GM19372 (cell line): Measurements from ENCODE around the gene PARVB.
"Not testable (repeated sequence)": the region's sequence is repeated elsewhere in the genome, so short reads cannot be mapped to it uniquely, and the experiment has no call there.

Experiments
- ATAC-seq: cut with Tn5 transposase; IDR thresholded peaks from one replicate; pipeline ENCODE4 v1.9.1; 2021; ENCODE audit warnings: mild to moderate bottlenecking, low read depth, moderate library complexity; ENCODE audit not compliant: unreplicated experiment

The PARVB gene

GRCh38 chr22:44047891-44048301, 23.8 kb downstream of the PARVB start:
- ATAC-seq = no peak

- no peak for ATAC-seq
Observed at GRCh38 chr22:44049486-44050231, 25.6 kb downstream of the PARVB start.

- ATAC-seq = no peak
Observed at GRCh38 chr22:44050766-44051355, 26.8 kb downstream of the PARVB start.

- no peak for ATAC-seq
Observed at GRCh38 chr22:44051358-44051757, 27.3 kb downstream of the PARVB start.

GRCh38 chr22:44051961-44052360, 27.9 kb downstream of the PARVB start:
- ATAC-seq = no peak

- ATAC-seq = no peak
Observed at GRCh38 chr22:44055805-44056204, 31.7 kb downstream of the PARVB start.

- not testable (repeated sequence) for ATAC-seq
Observed at GRCh38 chr22:44056649-44057048, 32.5 kb downstream of the PARVB start.

- ATAC-seq = no peak
Observed at GRCh38 chr22:44057401-44057987, 33.4 kb downstream of the PARVB start.

- ATAC-seq = no peak
Observed at GRCh38 chr22:44063462-44064371, 39.6 kb downstream of the PARVB start.

- ATAC-seq = no peak
Observed at GRCh38 chr22:44067033-44067432, 42.9 kb downstream of the PARVB start.

- no peak for ATAC-seq
Observed at GRCh38 chr22:44067901-44068300, 43.8 kb downstream of the PARVB start.

- ATAC-seq = no peak
Observed at GRCh38 chr22:44068422-44069191, 44.5 kb downstream of the PARVB start.

- no peak for ATAC-seq
Observed at GRCh38 chr22:44070029-44070428, 45.9 kb downstream of the PARVB start.

- ATAC-seq = no peak
Observed at GRCh38 chr22:44071781-44072326, 47.8 kb downstream of the PARVB start.

- ATAC-seq = no peak
Observed at GRCh38 chr22:44074337-44074984, 50.4 kb downstream of the PARVB start.

- ATAC-seq = no peak
Observed at GRCh38 chr22:44075022-44075421, 50.9 kb downstream of the PARVB start.

GRCh38 chr22:44075670-44076069, 51.6 kb downstream of the PARVB start:
- no peak for ATAC-seq

- ATAC-seq = no peak
Observed at GRCh38 chr22:44076825-44077224, 52.7 kb downstream of the PARVB start.
